Sigmoid colon (tissue), 7 donors: ENCODE data around the gene GINS3. TPM values are rescaled to one million over a fixed set of nuclear protein-coding genes. Genes with fewer than 3 reads are reported as not detected.

Experiments used
- DNase-seq: peaks from one replicate; pipeline ENCODE4 v3.0.0-alpha.2; 2019
- H3K27ac ChIP-seq, 4 donors: fragments of 200-600 bp; sonication (generic); one replicate each; pipeline ENCODE4 v1.5.1; 2016 to 2019; ENCODE audit warnings: mild to moderate bottlenecking in 1 of 4
- H3K27me3 ChIP-seq, 3 donors: fragments of 200-600 bp; sonication (generic); one replicate each; pipeline ENCODE4 v1.5.1; 2019; ENCODE audit warnings: mild to moderate bottlenecking in 1 of 3
- H3K36me3 ChIP-seq, 4 donors: fragments of 200-600 bp; sonication (generic); one replicate each; pipeline ENCODE4 v1.5.1; 2016 to 2019
- H3K4me1 ChIP-seq, 4 donors: fragments of 200-600 bp; sonication (generic); one replicate each; pipeline ENCODE4 v1.5.1; 2017 to 2019
- H3K4me3 ChIP-seq, 4 donors: fragments of 200-600 bp; sonication (generic); one replicate each; pipeline ENCODE4 v1.5.1; 2017 to 2019; ENCODE audit warnings: mild to moderate bottlenecking in 2 of 4, moderate library complexity in 1 of 4
- H3K9me3 ChIP-seq, 4 donors: fragments of 200-600 bp in 3 of 4; sonication (generic) in 3 of 4; one replicate each; pipeline versions ENCODE4 v1.5.1 to v1.6.1; 2013 to 2019
- EP300 ChIP-seq, 4 donors: sonication (generic); formaldehyde crosslinking; IDR thresholded peaks; one replicate each; pipeline ENCODE4 v1.6.1; 2017; ENCODE audit warnings: antibody characterized with exemption in 4 of 4
- POLR2A ChIP-seq, 2 donors: fragments of 450-650 bp; IDR thresholded peaks; one replicate each; pipeline ENCODE4 v1.6.1; 2016; ENCODE audit warnings: antibody characterized with exemption in 2 of 2, mild to moderate bottlenecking in 2 of 2, moderate library complexity in 2 of 2
- POLR2AphosphoS5 ChIP-seq, 4 donors: sonication (generic); formaldehyde crosslinking; IDR thresholded peaks; one replicate each; pipeline ENCODE4 v1.6.1; 2017; ENCODE audit warnings: antibody characterized with exemption in 4 of 4
- WGBS, 2 donors: extraction: QIAGEN DNeasy Blood & Tissue Kit; methylation state at CpG; one replicate each; pipeline ENCODE4 v1.1.7; 2013; 5-methylcytosine and 5-hydroxymethylcytosine counted together
- intact Hi-C: fragments of 100-400 bp; cut with DNase I; formaldehyde crosslinking; loops from one replicate; pipeline ENCODE4 v1.15.1; 2023
- polyA plus RNA-seq, 3 donors: library from polyadenylated mRNA; stranded (reverse); fragments of 200-250 nt; gene quantifications; one replicate each; pipeline ENCODE4 v1.2.3, GENCODE V29; 2013
- total RNA-seq, 4 donors: library from RNA; depleted of rRNA; stranded (reverse); fragments of >200 nt; gene quantifications; one replicate each; pipeline ENCODE4 v1.1.0, GENCODE V29; 2016
- TF ChIP-seq, protein P1 (sequence below), 4 experiments: fragments of 450-650 bp in 3 of 4; fragments of 200-600 bp in 1 of 4; IDR thresholded peaks; one replicate each; pipeline ENCODE4 v1.5.1; 2016 to 2019; ENCODE audit warnings: antibody characterized with exemption in 4 of 4, mild to moderate bottlenecking in 3 of 4, moderate library complexity in 2 of 4
- donor health status: healthy with polysubstance abuse.
- donor health status: Bipolar disorder and iron deficiency.
- donor health status: healthy.

The GINS3 gene
- total and polyA plus RNA-seq, 7 donors = 1.1 to 5.9 (median 2.5) TPM

GRCh38 chr16:58377932-58378331 is 14.3 kb upstream of the GINS3 start:
- Histone ChIP-seq H3K27ac (no peak overlapping the region), H3K4me1 (no peaks in the 10 kb centered on the region), H3K36me3 (no peaks in the 10 kb centered on the region), H3K27me3 (no peaks in the 10 kb centered on the region), H3K9me3 (no peaks in the 10 kb centered on the region), H3K4me3 (no peak overlapping the region)
- intact Hi-C loops = no loop called here
- WGBS, 2 donors = 78% methylated on average over 4 of the region's 4 CpGs
- TF ChIP-seq POLR2AphosphoS5 (IDR thresholded peaks at IDR 0.05) (no peak), EP300 (IDR thresholded peaks at IDR 0.05) (no peak), POLR2A (IDR thresholded peaks at IDR 0.05) (no peak)
- TF ChIP-seq, protein P1, sequence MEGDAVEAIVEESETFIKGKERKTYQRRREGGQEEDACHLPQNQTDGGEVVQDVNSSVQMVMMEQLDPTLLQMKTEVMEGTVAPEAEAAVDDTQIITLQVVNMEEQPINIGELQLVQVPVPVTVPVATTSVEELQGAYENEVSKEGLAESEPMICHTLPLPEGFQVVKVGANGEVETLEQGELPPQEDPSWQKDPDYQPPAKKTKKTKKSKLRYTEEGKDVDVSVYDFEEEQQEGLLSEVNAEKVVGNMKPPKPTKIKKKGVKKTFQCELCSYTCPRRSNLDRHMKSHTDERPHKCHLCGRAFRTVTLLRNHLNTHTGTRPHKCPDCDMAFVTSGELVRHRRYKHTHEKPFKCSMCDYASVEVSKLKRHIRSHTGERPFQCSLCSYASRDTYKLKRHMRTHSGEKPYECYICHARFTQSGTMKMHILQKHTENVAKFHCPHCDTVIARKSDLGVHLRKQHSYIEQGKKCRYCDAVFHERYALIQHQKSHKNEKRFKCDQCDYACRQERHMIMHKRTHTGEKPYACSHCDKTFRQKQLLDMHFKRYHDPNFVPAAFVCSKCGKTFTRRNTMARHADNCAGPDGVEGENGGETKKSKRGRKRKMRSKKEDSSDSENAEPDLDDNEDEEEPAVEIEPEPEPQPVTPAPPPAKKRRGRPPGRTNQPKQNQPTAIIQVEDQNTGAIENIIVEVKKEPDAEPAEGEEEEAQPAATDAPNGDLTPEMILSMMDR (IDR thresholded peaks at IDR 0.05) = no peak
- DNase-seq = no peak

DNA sequence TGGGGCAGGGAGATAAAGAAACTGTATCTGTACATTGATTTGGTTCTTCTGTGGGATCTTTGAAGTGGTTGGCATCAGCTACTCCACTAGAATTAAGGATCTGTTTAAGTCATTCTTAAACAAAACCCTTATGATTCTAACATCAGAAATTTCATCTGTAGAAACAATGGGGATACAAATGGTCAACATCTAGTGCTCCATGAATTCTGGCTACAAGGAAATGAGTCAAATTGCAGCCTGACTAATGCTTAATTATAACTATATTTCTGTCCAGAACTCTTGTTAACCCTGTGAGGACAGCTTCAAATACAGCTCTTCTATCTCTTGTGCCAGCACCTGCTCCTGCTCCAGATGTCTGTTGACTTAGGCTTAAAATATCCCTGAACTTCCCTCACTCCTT is 13.9 kb upstream of the GINS3 start:
- Histone ChIP-seq H3K36me3 (no peaks in the 10 kb centered on the region), H3K9me3 (no peaks in the 10 kb centered on the region), H3K4me3 (no peak overlapping the region), H3K27ac (no peak overlapping the region), H3K4me1 (no peaks in the 10 kb centered on the region), H3K27me3 (no peaks in the 10 kb centered on the region)
- DNase-seq = no peak
- intact Hi-C loops = no loop called here
- TF ChIP-seq EP300 (IDR thresholded peaks at IDR 0.05) = no peak
- TF ChIP-seq POLR2AphosphoS5 (IDR thresholded peaks at IDR 0.05) = no peak
- no peak for TF ChIP-seq POLR2A (IDR thresholded peaks at IDR 0.05)
- TF ChIP-seq, protein P1 (IDR thresholded peaks at IDR 0.05) = no peak

DNA sequence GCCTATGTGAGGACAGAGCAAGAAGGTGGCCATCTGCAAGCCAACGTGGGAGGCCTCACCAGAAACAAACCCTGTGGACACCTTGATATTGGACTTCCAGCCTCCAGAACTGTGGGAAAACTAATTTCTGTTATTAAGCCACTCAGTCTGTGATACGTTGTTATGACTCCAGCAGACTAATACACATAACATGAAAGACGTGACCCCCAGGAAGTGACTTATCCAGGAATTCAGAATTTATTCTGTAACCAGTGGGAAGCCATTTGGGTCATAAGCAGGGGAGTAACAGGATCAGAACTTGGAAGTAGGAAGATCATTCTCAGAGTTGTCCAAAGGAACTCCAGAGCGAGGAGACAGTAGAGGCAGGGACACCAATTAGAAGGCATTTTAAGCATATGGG is 12.5 kb upstream of the GINS3 start:
- Histone ChIP-seq H3K27ac (no peak overlapping the region), H3K36me3 (no peaks in the 10 kb centered on the region), H3K9me3 (no peaks in the 10 kb centered on the region), H3K27me3 (no peaks in the 10 kb centered on the region), H3K4me1 (no peaks in the 10 kb centered on the region), H3K4me3 (no peak overlapping the region)
- WGBS, 2 donors = 91 to 92% methylated on average over 4 of the region's 4 CpGs
- DNase-seq = no peak
- intact Hi-C loops = no loop called here
- TF ChIP-seq POLR2AphosphoS5 (IDR thresholded peaks at IDR 0.05) = no peak
- TF ChIP-seq EP300 (IDR thresholded peaks at IDR 0.05) = no peak

DNA sequence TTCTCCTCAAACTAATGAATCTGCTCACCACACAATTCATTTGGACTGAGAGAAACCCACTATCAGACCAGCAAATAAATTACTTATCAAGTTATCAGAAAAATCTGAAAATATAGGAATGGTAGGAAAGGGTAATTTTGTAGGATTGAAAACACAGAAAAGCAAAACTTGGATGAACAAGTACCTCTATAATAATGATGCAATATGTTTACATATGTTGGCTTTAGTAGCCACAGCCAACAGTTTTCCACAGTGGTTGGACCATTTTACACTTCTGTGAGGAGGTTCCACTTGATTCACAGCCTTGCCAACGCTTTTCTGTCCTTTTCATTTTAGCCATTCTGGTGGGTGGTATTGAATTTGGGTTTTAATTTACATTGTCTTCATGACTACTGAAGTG is 10.6 kb upstream of the GINS3 start:
- WGBS, 2 donors = 92 to 94% methylated on average over 1 of the region's 1 CpG
- no peak for DNase-seq
- H3K27ac ChIP-seq = no peak overlapping the region
- no peaks in the 10 kb centered on the region for H3K4me1 ChIP-seq
- no peaks in the 10 kb centered on the region for H3K36me3 ChIP-seq
- no peak for TF ChIP-seq POLR2AphosphoS5 (IDR thresholded peaks at IDR 0.05)
- no peaks in the 10 kb centered on the region for H3K27me3 ChIP-seq
- intact Hi-C loops = no loop called here
- no peaks in the 10 kb centered on the region for H3K9me3 ChIP-seq
- H3K4me3 ChIP-seq = no peak overlapping the region

- no peaks in the 10 kb centered on the region for H3K36me3 ChIP-seq
- WGBS, 2 donors = 19 to 46% methylated on average over 5 of the region's 5 CpGs
- H3K4me1 ChIP-seq = no peaks in the 10 kb centered on the region
- intact Hi-C loops = no loop called here
- H3K4me3 ChIP-seq = no peak overlapping the region
- DNase-seq = no peak
- no peaks in the 10 kb centered on the region for H3K27me3 ChIP-seq
- H3K27ac ChIP-seq = no peak overlapping the region
- TF ChIP-seq EP300 (IDR thresholded peaks at IDR 0.05) (no peak), POLR2A (IDR thresholded peaks at IDR 0.05) (no peak), POLR2AphosphoS5 (IDR thresholded peaks at IDR 0.05) (no peak)
- TF ChIP-seq, protein P1 (IDR thresholded peaks at IDR 0.05) = no peak
- no peaks in the 10 kb centered on the region for H3K9me3 ChIP-seq
Observed at GRCh38 chr16:58384437-58385055, 7.7 kb upstream of the GINS3 start.

DNA sequence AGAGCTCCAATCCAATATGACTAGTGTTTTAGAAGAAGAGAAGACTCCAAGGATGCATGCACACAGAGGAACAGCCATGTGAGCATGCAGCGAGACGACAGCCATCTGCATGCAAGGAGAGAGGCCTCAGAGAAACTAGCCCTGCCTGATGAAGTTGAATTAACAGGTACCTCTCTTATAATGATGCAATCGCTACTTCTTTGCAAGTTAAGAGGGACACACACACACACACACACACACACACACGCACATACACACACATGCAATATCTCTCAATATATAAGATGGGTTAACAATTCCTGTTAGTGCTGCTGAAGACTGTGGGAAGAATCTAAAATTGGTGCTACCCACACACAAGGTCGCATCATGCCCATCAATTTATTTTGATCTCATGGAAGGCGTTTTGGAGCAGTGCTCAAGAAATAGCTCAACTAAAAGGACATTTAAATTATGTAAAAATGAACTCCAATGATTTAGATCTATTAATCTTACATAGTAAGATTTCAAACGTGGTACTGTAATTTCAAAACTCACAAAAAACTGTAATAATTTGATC is 7.0 kb upstream of the GINS3 start:
- TF ChIP-seq, protein P1 (IDR thresholded peaks at IDR 0.05) = no peak
- TF ChIP-seq EP300 (IDR thresholded peaks at IDR 0.05) = no peak
- H3K9me3 ChIP-seq = no peaks in the 10 kb centered on the region
- H3K36me3 ChIP-seq = no peaks in the 10 kb centered on the region
- H3K4me1 ChIP-seq = no peaks in the 10 kb centered on the region
- H3K27ac ChIP-seq = no peak overlapping the region
- H3K4me3 ChIP-seq = no peak overlapping the region
- 87 to 89% methylated on average over 7 of the region's 7 CpGs for WGBS, 2 donors
- H3K27me3 ChIP-seq = no peaks in the 10 kb centered on the region
- no peak for DNase-seq
- intact Hi-C loops = no loop called here
